GM19468 (cell line): ENCODE data around the gene GPR132.

Source experiments
- ATAC-seq: cut with Tn5 transposase; IDR thresholded peaks from one replicate; pipeline ENCODE4 v1.9.1; 2021; ENCODE audit warnings: mild to moderate bottlenecking, moderate library complexity, moderate number of reproducible peaks; ENCODE audit not compliant: unreplicated experiment; ENCODE audit errors: extremely low read depth

The GPR132 gene

GRCh38 chr14:105076805-105077648 is 11.8 kb upstream of the GPR132 start:
- ATAC-seq: no peak

GRCh38 chr14:105076296-105076804 is 11.1 kb upstream of the GPR132 start:
- ATAC-seq: no peak

GRCh38 chr14:105075379-105076295 is 10.4 kb upstream of the GPR132 start:
- no peak for ATAC-seq

- ATAC-seq: no peak
Measured at GRCh38 chr14:105074601-105075053, 9.4 kb upstream of the GPR132 start.

- ATAC-seq: no peak
Measured at GRCh38 chr14:105073720-105074600, 8.7 kb upstream of the GPR132 start.

GRCh38 chr14:105072892-105073719 is 7.9 kb upstream of the GPR132 start:
- ATAC-seq: no peak

GRCh38 chr14:105072381-105072861 is 7.2 kb upstream of the GPR132 start:
- ATAC-seq: no peak

- ATAC-seq: no peak
Measured at GRCh38 chr14:105071942-105072341, 6.7 kb upstream of the GPR132 start.

GRCh38 chr14:105071326-105071725 is 6.1 kb upstream of the GPR132 start:
- ATAC-seq: no peak

- no peak for ATAC-seq
Measured at GRCh38 chr14:105070760-105071137, 5.5 kb upstream of the GPR132 start.

GRCh38 chr14:105069871-105070759 is 4.9 kb upstream of the GPR132 start:
- ATAC-seq: no peak

- no peak for ATAC-seq
Measured at GRCh38 chr14:105069522-105069870, 4.3 kb upstream of the GPR132 start.

- ATAC-seq: no peak
Measured at GRCh38 chr14:105068818-105069217, 3.6 kb upstream of the GPR132 start.

GRCh38 chr14:105067969-105068301 is 2.7 kb upstream of the GPR132 start:
- ATAC-seq: no peak

- ATAC-seq: no peak
Measured at GRCh38 chr14:105067140-105067968, 2.1 kb upstream of the GPR132 start.

- ATAC-seq: no peak
Measured at GRCh38 chr14:105066240-105067071, 1.2 kb upstream of the GPR132 start.
